NCI-H1417 (cell line): Measurements from ENCODE around the gene DGLUCY.
"Not testable (repeated sequence)": the region's sequence is repeated elsewhere in the genome, so short reads cannot be mapped to it uniquely, and the experiment has no call there.

ENCODE experiments used
- DNase-seq, 3 experiments: peaks; one replicate each; lab custom pipeline; 2025; lab: John Stamatoyannopoulos, UW

The DGLUCY gene

GRCh38 chr14:91211017-91211416, 97.1 kb downstream of the DGLUCY start:
- DNase-seq = no peak

GRCh38 chr14:91214306-91214705, 100.4 kb downstream of the DGLUCY start:
- DNase-seq = no peak

GRCh38 chr14:91215381-91215780, 101.5 kb downstream of the DGLUCY start:
- no peak for DNase-seq

GRCh38 chr14:91216731-91217226, 102.9 kb downstream of the DGLUCY start:
- DNase-seq = no peak

- no peak for DNase-seq
These were observed 104.1 kb downstream of the DGLUCY start for GRCh38 chr14:91218014-91218413.

GRCh38 chr14:91219517-91220389, 105.9 kb downstream of the DGLUCY start:
- no peak for DNase-seq

- no peak for DNase-seq
These were observed 106.7 kb downstream of the DGLUCY start for GRCh38 chr14:91220581-91221000.

GRCh38 chr14:91221270-91221669, 107.4 kb downstream of the DGLUCY start:
- DNase-seq = no peak

- DNase-seq = peak in 1 of 3 experiments; percentile 33
These were observed 109.3 kb downstream of the DGLUCY start for GRCh38 chr14:91223028-91223783.

GRCh38 chr14:91225025-91225424, 111.2 kb downstream of the DGLUCY start:
- peak in 1 of 3 experiments; percentile 94 for DNase-seq

GRCh38 chr14:91226360-91226759, 112.5 kb downstream of the DGLUCY start:
- not testable (repeated sequence) for DNase-seq

GRCh38 chr14:91227183-91227628, 113.3 kb downstream of the DGLUCY start:
- no peak for DNase-seq

- no peak for DNase-seq
These were observed 114.5 kb downstream of the DGLUCY start for GRCh38 chr14:91228112-91229004.

- no peak for DNase-seq
These were observed 115.1 kb downstream of the DGLUCY start for GRCh38 chr14:91229005-91229382.

GRCh38 chr14:91229743-91230200, 115.9 kb downstream of the DGLUCY start:
- DNase-seq = no peak

GRCh38 chr14:91230397-91231035, 116.6 kb downstream of the DGLUCY start:
- DNase-seq = no peak

- DNase-seq = no peak
These were observed 117.6 kb downstream of the DGLUCY start for GRCh38 chr14:91231446-91231845.

- peak in 1 of 3 experiments; percentile 89 for DNase-seq
These were observed 118.2 kb downstream of the DGLUCY start for GRCh38 chr14:91232052-91232451.

- DNase-seq = no peak
These were observed 118.7 kb downstream of the DGLUCY start for GRCh38 chr14:91232603-91233002.

GRCh38 chr14:91233936-91234790, 120.3 kb downstream of the DGLUCY start:
- no peak for DNase-seq
